ENCODE measurements around the gene ELAVL2.

DNA sequence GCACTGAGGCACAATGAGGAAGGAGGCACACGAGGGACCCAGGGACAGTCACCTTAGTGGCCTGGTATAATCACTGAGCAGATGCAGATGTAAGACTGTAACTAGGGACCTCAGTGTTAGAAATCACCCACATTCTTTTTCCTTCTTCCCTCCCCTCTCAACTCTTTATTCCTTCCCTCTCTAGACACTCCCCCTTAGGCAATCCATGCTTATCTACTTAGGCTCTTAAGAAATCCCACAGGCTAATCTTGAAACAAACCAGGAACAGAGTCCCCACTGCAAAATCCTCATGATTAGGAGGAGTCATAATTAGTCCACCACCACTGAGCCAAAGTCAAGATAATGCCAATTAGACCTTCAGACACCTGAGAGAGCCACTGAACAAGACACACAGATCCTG, 84.7 kb downstream of the ELAVL2 start:
- TF ChIP-seq, protein P1, sequence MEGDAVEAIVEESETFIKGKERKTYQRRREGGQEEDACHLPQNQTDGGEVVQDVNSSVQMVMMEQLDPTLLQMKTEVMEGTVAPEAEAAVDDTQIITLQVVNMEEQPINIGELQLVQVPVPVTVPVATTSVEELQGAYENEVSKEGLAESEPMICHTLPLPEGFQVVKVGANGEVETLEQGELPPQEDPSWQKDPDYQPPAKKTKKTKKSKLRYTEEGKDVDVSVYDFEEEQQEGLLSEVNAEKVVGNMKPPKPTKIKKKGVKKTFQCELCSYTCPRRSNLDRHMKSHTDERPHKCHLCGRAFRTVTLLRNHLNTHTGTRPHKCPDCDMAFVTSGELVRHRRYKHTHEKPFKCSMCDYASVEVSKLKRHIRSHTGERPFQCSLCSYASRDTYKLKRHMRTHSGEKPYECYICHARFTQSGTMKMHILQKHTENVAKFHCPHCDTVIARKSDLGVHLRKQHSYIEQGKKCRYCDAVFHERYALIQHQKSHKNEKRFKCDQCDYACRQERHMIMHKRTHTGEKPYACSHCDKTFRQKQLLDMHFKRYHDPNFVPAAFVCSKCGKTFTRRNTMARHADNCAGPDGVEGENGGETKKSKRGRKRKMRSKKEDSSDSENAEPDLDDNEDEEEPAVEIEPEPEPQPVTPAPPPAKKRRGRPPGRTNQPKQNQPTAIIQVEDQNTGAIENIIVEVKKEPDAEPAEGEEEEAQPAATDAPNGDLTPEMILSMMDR (IDR thresholded peaks at IDR 0.05; ENCODE audit: poor library complexity, severe bottlenecking): no peak
- no peak for TF ChIP-seq SMC3 (conservative IDR thresholded peaks at IDR 0.05; ENCODE audit: poor library complexity)
- TF ChIP-seq EZH2 (IDR thresholded peaks at IDR 0.05; ENCODE audit: borderline replicate concordance, insufficient read depth, low read length, poor library complexity, severe bottlenecking): no peak
